Measurements from ENCODE around the gene GRAMD1A.

GRAMD1A gene

GRCh38 chr19:35038623-35039512 is 38.7 kb downstream of the GRAMD1A start:
- no peak overlapping the region for H3K4me3 ChIP-seq (ENCODE audit: low read depth, low read length)
- no peak for DNase-seq

DNA sequence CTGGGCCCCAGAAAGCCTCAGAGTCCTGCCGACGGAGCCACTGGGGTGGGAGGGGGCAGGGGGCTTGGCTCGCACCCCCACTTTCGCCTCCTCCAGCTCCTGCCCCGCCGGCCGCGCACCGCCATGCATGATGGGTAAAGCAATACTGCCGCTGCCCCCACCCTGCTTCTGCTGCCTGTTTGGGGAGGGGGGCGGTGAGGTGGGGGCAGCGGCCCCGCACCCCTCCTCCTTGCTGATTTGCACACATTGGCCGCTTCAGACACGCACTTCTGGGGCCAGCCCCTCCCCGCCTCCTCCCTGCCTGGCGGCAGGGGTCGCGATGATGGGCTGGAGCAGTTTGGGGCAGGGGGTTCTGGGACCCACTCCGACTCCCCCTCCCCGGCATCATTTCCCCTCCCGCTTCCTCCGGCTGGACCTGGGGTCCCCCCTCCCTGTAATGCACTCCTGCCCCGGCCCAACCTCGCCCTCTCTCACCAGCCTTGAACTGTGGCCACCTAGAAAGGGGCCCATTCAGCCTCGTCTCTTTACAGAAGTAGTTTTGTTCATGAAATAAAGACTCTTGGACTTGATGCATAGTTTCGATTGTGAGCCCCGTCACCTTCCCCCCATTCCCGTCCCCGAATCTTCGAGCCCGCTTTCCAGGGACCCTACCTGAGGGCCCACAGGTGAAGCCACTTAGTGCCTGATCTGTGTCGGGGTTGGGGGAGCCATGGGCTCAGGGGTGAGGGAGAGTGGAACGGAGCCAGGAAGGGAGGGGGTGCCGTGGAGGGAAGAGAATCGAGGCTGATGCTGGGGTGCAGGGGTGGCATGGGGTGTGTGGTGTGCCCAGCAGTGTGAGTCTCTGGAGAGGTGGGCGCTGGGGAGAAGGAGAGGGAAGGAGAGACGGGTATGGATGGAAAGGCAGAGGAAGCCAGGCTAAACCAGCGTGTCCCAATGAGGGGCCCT is 40.0 kb downstream of the GRAMD1A start:
- TF ChIP-seq, protein P1, sequence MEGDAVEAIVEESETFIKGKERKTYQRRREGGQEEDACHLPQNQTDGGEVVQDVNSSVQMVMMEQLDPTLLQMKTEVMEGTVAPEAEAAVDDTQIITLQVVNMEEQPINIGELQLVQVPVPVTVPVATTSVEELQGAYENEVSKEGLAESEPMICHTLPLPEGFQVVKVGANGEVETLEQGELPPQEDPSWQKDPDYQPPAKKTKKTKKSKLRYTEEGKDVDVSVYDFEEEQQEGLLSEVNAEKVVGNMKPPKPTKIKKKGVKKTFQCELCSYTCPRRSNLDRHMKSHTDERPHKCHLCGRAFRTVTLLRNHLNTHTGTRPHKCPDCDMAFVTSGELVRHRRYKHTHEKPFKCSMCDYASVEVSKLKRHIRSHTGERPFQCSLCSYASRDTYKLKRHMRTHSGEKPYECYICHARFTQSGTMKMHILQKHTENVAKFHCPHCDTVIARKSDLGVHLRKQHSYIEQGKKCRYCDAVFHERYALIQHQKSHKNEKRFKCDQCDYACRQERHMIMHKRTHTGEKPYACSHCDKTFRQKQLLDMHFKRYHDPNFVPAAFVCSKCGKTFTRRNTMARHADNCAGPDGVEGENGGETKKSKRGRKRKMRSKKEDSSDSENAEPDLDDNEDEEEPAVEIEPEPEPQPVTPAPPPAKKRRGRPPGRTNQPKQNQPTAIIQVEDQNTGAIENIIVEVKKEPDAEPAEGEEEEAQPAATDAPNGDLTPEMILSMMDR (IDR thresholded peaks at IDR 0.05; ENCODE audit: low read depth, low read length): no peak
- no peaks in the 10 kb centered on the region for H3K27me3 ChIP-seq
- H3K36me3 ChIP-seq: no peaks in the 10 kb centered on the region
- no peaks in the 10 kb centered on the region; the same call in 1 of the 2 replicates for H3K4me1 ChIP-seq
- H3K9me3 ChIP-seq: no peaks in the 10 kb centered on the region
- no peak overlapping the region for H3K4me3 ChIP-seq (ENCODE audit: low read depth, low read length)
- no peak for DNase-seq

More at GRCh38 chr19:35038623-35039512, 38.7 kb downstream of the GRAMD1A start:
- H3K4me1 ChIP-seq: no peaks in the 10 kb centered on the region; the same call in 1 of the 2 replicates
- TF ChIP-seq, protein P1 (IDR thresholded peaks at IDR 0.05; ENCODE audit: low read depth, low read length): no peak
- no peaks in the 10 kb centered on the region for H3K36me3 ChIP-seq
- no peaks in the 10 kb centered on the region for H3K9me3 ChIP-seq
- no peaks in the 10 kb centered on the region for H3K27me3 ChIP-seq

DNA sequence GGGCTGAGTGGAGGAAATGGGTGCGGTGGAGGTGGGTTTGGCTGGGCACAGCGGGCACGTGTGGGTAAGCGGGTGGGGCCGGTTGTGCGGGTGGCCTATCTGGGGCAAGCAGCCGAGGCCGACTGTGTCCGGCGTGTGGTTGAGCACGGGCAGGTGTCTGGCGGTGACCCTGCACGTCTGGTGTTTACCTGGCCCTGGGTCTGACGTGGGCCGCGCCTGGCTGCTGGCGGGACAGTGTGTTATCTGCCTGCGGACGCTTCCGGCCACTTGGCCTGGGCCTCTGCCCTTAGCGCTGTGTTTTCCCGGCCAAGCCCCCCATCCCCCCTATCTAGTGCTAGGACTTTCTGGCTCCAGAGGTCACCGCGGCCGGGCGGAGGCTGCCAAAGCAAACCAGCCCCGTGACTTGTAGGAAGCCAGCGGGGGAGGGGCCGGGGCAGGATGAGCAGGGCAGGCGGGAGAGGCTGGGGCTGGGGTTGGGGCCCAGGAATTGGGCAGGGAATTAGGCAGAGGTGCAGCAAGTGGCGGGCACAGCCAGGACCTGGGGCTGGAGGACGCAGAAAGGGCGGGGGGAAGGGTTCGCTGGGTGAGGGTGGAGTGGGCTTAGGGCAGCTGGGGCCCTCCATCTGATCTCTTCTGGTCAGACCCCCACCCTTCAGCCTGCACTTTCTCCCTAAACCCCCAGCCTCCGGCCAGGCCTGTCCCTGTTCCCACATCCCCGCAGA is 40.9 kb downstream of the GRAMD1A start:
- no peaks in the 10 kb centered on the region; the same call in 1 of the 2 replicates for H3K4me1 ChIP-seq
- H3K36me3 ChIP-seq: no peaks in the 10 kb centered on the region
- no peaks in the 10 kb centered on the region for H3K27me3 ChIP-seq
- H3K9me3 ChIP-seq: no peaks in the 10 kb centered on the region
- DNase-seq: no peak
- H3K4me3 ChIP-seq (ENCODE audit: low read depth, low read length): no peak overlapping the region
- TF ChIP-seq, protein P1 (IDR thresholded peaks at IDR 0.05; ENCODE audit: low read depth, low read length): no peak

DNA sequence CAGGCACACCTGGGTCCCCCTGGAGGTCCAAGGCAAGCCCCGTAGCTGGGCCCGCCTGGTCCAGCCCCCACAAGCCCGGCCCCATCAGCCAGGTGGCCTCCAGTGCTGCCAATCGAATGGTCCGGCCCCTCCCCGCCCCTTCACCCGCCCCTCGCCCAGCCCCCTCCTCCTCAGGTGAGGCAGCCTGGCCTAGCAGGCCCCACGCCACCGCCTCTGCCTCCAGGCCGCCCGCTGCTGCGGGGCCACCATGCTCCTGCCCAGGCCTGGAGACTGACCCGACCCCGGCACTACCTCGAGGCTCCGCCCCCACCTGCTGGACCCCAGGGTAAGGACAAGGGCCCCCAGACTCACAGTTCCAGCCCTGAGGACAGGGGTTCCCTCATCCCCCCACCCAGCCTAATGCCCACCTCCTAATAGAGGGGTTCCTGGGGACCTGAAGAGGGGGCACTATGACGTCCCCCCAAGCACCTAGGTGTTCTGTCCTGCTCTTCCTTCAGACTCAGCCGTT is 41.5 kb downstream of the GRAMD1A start, which contains the start of gene HPN:
HPN (plus strand) TSS at position 174 of the 508 bp plus-strand sequence. CDS start 786 bp downstream, outside the sequence.
- Histone ChIP-seq H3K27me3 (no peaks in the 10 kb centered on the region), H3K36me3 (no peaks in the 10 kb centered on the region), H3K9me3 (no peaks in the 10 kb centered on the region), H3K4me3 (ENCODE audit: low read depth, low read length) (no peak within 1 kb of the TSS), H3K4me1 (no peaks in the 10 kb centered on the region; the same call in 1 of the 2 replicates)
- DNase-seq: no peak
- TF ChIP-seq, protein P1 (IDR thresholded peaks at IDR 0.05; ENCODE audit: low read depth, low read length): no peak

GRCh38 chr19:35042056-35042730 is 42.1 kb downstream of the GRAMD1A start:
- H3K4me3 ChIP-seq (ENCODE audit: low read depth, low read length): no peak overlapping the region
- no peaks in the 10 kb centered on the region for H3K36me3 ChIP-seq
- no peaks in the 10 kb centered on the region; the same call in 1 of the 2 replicates for H3K4me1 ChIP-seq
- no peaks in the 10 kb centered on the region for H3K27me3 ChIP-seq
- no peak for DNase-seq
- TF ChIP-seq, protein P1 (IDR thresholded peaks at IDR 0.05; ENCODE audit: low read depth, low read length): no peak
- H3K9me3 ChIP-seq: no peaks in the 10 kb centered on the region

Measured in BE2C (cell line).